HS-5 (cell line): Measurements from ENCODE around the gene ARX.

Experiments
- DNase-seq: peaks from one replicate; pipeline ENCODE4 v3.0.0-alpha.2; 2012; ENCODE audit warnings: low read depth

ARX gene

DNA sequence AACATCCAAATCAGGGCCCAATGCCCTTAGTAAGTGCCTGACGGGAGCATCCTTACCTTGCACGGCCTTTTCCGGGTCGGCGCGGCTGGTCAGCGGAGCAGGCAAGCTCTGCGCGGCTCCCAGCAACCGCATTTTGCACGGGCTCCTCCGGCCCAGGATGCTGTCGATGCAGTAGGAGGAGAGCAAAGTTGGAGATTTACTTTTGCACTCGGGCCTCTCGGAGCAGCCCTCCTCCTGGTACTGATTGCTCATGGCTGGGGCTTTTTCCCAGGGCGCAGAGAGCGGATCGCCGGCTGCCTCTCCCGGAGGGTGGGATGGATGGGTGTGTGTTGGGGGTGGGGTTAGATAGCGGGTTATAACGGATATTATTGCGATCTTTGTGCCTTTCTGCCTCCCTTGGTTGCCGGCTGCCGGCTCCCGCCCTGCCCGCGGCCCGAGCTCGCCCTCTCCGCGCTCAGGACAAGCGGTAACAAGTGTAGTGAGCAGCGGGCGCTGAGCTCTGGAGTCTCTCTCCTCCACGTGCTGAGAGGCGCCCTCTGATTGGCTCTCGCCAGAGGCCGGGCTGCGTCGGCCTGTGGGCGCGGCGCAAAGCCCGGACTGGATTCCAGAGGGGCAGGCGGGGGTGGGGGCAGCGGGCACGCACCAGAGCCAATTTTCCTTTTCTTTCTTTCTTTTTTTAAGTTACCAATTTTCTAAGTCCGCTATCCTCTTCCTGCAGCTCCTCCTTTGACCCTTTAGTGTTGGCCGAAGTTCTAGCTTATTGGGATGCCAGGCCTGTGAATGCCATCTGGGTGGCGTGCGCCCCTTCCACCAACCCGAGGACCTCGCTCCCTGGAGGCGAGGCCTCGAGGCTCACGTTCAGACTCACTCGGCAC is at the start of gene ARX:
TSS of gene ARX (minus strand) at position 480 of the 875 bp plus-strand sequence. CDS start at position 252, 228 bp downstream.
- no peak for DNase-seq

- no peak for DNase-seq
Observed at GRCh38 chrX:25059273-25059672, 43.5 kb upstream of the ARX start.

DNA sequence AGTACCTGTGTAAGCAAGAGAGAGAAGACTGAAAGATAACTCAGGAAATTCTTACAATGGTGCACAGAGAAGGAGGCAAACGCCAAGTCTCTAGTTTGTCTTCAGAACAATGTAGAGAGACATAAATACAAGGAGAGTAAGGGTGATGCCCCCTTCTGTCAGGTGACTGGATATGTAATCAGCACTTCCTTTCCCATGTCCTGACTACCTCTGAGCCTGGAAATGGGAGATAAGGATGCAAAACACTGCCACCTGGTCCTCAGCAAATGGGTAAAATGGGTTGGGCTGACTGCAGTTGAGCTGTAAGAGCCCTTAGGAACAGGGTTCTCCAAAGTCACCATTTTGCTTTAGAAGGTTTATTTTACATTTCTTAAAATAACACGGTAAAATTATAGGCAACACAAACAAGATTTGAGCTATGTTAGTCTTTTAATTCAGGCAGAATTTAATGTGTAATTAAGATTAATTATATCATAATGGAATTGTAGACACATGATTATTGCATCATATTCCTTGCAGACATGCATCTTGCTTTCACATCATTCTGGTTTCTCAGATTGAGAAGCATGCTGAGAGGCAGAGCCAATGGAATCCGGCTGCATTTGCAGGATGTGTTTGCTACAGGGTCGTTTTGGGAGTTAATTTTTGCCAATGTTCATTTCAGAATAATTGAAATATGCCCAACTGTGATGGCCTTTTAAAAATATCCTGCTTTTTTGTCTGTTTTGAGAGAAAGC is 37.2 kb upstream of the ARX start:
- no peak for DNase-seq

DNA sequence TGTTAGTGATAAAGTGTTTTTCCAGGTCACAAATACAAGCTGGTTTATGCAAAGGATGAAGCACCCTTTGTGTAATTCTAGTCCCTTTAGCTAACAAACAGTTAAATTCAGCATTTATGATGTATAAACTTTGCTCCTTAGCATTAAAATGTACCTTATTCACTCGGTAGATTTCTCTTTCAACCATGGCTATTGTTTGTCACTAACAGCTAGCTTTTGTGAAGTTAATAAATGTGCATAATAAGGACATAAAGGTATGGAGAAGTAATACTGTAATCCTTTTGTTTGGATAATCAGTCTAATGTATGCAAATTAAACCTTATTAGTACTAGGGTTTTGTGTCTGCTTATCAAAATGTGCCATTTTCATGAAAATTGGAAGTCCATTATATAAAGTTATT is 34.2 kb upstream of the ARX start:
- DNase-seq = no peak

GRCh38 chrX:25049357-25049756 is 33.6 kb upstream of the ARX start:
- no peak for DNase-seq

GRCh38 chrX:25048178-25048577 is 32.4 kb upstream of the ARX start:
- no peak for DNase-seq

DNA sequence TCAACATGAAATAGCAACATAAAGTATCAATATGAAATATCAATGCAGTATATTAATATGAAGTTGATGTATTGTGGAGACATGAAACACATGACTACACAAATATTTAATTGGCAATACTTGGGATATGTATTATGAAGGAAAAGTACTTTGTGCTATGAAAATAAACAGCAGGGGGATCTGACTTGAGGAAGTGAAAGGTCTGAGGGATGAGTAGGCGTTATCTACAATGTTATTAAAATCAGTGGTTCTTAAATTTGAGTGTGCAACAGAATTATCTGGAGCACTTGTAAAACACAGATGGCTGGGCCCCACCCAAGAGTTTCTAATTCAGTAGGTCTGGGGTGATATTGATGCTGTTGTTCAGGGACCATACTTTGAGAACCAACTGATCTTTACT is 27.4 kb upstream of the ARX start:
- no peak for DNase-seq

DNA sequence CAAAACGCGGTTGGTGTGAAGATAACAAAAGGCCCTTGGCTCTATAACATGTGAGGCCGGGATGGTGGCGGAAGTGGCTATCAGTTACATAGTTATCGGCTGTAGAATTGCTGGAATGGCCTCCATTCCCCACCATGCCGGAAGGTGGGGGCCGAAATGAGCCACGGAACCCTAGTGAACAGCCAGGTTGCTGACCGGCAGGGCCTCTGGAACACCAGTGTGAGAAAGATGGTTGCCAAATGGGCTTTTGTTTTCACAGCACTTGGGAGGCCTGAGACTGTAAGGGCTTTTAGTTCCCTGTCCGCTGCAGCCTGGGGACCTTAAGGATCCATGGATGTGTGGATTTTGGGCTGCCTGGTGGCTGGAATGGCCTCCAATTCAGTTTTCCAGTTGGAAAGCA is 23.3 kb upstream of the ARX start:
- DNase-seq = no peak

- no peak for DNase-seq
Observed at GRCh38 chrX:25034889-25035288, 19.1 kb upstream of the ARX start.

GRCh38 chrX:25029288-25029825 is 13.6 kb upstream of the ARX start:
- no peak for DNase-seq

GRCh38 chrX:25028726-25029125 is 13.0 kb upstream of the ARX start:
- DNase-seq = peak; percentile 22

- DNase-seq = no peak
Observed at GRCh38 chrX:25026576-25026975, 10.8 kb upstream of the ARX start.

- DNase-seq = no peak
Observed at GRCh38 chrX:25025615-25026014, 9.8 kb upstream of the ARX start.

DNA sequence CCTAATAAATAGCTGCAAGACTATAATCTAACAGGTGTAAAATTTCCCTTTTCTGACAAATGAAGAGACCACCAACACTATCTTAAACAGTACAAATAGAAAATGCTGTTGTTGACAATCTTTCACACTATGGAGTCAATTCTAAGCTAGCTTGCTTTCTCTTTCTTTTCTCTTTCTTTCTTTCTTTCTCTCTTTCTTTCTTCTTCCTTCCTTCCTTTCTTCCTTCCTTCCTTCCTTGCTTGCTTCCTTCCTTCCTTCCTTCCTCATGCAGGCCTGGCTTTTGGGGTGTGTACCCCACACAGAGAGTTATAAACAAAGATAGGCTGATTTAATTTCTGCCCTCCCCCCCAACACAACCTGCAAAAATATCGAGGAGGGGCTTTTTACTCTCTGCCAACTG is 8.1 kb upstream of the ARX start:
- no peak for DNase-seq

DNA sequence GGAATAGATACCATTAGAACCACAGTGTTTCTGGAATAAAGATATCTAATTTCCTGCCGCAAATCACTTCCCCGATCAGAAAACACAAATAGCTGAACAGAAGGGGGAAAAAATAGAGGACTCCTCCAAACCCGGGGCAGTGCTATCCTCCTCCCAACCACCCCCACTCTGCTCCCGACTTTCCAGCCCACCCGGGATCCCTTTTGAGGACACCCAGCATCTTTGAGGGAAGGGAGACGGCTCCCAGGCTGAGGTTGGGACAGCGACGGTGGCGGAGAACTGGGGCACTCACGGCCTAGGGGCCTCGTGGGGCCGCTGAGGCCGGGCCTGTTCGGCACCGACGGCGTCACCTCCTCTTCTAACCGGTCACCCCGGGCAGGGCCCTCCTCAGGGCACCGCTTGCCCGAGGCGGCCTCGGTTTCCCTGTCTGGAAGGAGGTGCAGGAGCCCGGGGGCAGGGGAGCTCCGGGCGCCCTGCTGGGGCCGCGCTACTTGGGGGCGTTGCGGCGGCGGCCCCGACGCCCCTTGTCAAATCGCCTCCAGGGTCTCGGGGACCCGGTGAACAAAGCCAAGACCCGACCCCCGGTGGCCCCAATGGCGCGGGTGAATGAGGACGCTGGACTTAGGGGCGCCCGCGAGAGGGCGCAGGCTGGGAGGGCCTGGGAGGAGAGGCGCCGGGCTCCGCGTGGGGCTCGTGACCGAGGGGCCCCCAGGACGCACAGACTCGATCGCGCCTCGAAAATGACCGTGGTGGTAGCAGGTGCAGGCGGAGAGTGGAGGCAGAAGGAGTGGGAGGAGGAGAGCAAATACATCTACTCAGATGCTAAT is 6.9 kb upstream of the ARX start:
- no peak for DNase-seq

DNA sequence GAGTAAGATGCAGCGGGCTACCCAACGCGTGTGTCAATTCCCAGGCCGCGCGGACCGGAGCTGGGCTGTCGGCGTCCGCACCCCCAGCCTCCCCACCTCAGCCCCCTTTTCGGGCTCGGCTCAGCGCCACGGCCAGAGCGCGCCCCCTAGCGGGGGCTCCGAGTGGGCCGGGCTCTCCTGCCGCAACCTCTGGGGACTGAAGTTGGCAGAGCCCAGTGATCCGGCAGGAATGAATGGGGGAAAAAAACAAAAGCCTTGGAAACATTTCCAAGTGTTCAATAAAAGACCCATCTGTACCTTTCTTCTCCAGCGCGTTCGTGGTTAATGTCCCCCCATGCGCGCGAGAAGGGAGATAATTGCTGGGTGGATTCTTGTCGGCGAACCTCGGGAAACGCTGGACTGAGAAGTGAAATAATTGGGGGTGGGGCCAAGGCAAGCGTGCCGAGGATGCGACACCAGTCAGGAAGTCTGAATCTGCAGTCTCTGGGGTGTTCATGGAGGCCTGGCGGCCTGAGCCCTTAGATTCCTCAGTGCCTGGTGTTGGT is 5.2 kb upstream of the ARX start:
- no peak for DNase-seq

GRCh38 chrX:25020391-25020904 is 4.7 kb upstream of the ARX start:
- DNase-seq = no peak

GRCh38 chrX:25019707-25020390 is 4.1 kb upstream of the ARX start:
- DNase-seq = no peak

- DNase-seq = no peak
Observed at GRCh38 chrX:25018682-25019081, 2.9 kb upstream of the ARX start.

DNA sequence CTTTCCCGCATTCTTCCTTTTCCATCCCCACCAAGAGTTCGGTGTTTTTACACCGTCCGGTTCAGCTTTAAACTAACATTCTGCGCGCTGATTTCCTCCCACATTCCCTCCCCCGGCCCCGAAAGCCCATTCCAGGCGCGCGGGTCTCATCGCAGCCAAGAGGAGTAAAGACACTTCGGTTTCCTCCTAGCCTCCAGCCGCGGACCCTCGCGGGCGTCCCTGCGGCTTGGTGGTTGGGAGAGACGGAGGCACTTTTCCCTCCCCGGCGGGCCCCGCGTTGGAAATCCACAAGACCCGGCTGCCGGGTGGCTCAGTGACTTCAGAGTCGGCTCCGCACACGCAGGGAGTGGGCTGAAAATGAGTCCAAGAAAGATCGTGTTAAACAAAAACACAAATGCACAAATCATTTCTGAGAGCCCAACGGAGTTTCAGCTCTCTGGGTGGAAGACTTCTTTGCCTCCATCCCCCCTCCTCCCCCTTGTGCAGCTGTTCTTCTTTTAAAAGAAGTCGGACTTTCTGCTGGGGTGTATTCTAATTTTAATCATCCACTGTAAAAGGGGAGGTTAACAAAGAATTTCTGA is 2.0 kb upstream of the ARX start:
- DNase-seq = no peak
